ENCODE results near the gene RIMBP2.

- TF ChIP-seq CTCF (IDR thresholded peaks at IDR 0.05) (no peak), POLR2A (IDR thresholded peaks at IDR 0.05) (no peak)
Measured at GRCh38 chr12:130504840-130505175, 211.3 kb downstream of the RIMBP2 start.
